DMS 273 (cell line): ENCODE measurements around the gene FRG2B.
"Not testable (repeated sequence)": the region's sequence is repeated elsewhere in the genome, so short reads cannot be mapped to it uniquely, and the experiment has no call there.

Source experiments
- DNase-seq: peaks from one replicate; lab custom pipeline; 2025; ENCODE audit not compliant: unreplicated experiment; lab: John Stamatoyannopoulos, UW

Gene FRG2B

GRCh38 chr10:133600657-133601056 is 25.9 kb downstream of the FRG2B start:
- DNase-seq: no peak

GRCh38 chr10:133599869-133600268 is 26.7 kb downstream of the FRG2B start:
- DNase-seq: not testable (repeated sequence)

- no peak for DNase-seq
Observed at GRCh38 chr10:133592716-133593115, 33.9 kb downstream of the FRG2B start.

GRCh38 chr10:133590970-133591359 is 35.6 kb downstream of the FRG2B start:
- no peak for DNase-seq

- DNase-seq: no peak
Observed at GRCh38 chr10:133590226-133590969, 36.2 kb downstream of the FRG2B start.

GRCh38 chr10:133577037-133577436 is 49.6 kb downstream of the FRG2B start:
- DNase-seq: not testable (repeated sequence)
